GM12864 (cell line): ENCODE measurements around the gene SMPD3.

ENCODE experiments used
- DNase-seq: peaks from one replicate; pipeline ENCODE4 v3.0.0-alpha.2; 2011; ENCODE audit warnings: low read depth
- H3K4me3 ChIP-seq: 2 replicates; pipeline ENCODE4 v1.5.1; 2011; ENCODE audit warnings: mild to moderate bottlenecking, low read depth, low read length, control low read depth
- TF ChIP-seq, protein P1 (sequence below): IDR thresholded peaks from 2 replicates; pipeline ENCODE4 v1.5.1; 2011; ENCODE audit warnings: low read depth, mild to moderate bottlenecking, moderate library complexity, low read length, control low read depth, inconsistent platforms; ENCODE audit errors: missing control alignments

SMPD3 gene

DNA sequence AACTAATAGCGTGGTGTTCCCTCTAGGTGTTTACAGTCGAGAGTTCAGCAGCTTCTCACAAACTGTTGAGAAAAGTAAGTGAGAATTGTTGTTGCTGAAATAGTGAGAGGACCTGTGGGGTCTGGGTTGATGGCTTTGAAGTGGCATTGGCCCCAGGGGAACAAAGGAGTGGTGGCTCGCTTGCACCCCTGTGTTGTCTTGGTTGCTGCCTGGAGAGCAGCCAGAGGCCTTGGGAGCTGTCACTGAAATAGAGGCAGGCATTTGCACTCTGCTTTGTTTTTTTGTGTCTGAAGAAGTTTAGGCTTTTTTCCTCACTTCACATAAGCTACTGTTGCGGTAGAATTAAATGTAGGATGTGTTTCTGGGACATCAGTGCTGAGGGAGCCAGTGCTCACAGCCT is 100.7 kb downstream of the SMPD3 start:
- H3K4me3 ChIP-seq = no peak overlapping the region
- TF ChIP-seq, protein P1, sequence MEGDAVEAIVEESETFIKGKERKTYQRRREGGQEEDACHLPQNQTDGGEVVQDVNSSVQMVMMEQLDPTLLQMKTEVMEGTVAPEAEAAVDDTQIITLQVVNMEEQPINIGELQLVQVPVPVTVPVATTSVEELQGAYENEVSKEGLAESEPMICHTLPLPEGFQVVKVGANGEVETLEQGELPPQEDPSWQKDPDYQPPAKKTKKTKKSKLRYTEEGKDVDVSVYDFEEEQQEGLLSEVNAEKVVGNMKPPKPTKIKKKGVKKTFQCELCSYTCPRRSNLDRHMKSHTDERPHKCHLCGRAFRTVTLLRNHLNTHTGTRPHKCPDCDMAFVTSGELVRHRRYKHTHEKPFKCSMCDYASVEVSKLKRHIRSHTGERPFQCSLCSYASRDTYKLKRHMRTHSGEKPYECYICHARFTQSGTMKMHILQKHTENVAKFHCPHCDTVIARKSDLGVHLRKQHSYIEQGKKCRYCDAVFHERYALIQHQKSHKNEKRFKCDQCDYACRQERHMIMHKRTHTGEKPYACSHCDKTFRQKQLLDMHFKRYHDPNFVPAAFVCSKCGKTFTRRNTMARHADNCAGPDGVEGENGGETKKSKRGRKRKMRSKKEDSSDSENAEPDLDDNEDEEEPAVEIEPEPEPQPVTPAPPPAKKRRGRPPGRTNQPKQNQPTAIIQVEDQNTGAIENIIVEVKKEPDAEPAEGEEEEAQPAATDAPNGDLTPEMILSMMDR = no peak
- no peak for DNase-seq

DNA sequence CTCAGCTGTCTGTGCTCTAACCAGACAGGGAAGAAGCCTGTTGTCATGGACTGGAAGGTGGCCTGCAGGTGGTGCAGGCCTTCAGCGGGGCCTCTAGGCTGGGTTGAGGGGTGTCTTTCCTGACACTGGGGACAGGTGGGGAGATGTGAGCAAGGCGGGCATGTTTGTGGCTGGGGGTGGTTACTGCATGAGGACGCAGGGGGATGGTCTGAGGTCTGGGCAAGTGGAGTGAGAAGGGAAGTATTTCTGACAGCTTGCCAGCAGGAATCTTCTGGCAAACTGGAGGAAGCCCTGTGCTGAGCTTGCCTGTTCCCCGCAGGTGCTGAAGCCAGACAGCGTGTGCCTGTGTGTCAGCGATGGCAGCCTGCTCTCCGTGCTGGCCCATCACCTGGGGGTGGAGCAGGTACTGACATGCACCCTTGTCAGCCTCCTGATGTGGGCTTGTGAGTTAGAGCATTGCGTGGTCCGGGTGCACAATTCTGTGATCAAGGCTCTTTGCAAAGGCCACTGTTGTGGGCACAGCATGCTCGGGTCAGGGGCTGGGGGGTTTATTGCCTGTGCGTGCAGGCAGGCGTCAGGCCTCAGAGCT is 101.3 kb downstream of the SMPD3 start:
- H3K4me3 ChIP-seq = no peak overlapping the region
- TF ChIP-seq, protein P1 = no peak
- no peak for DNase-seq

DNA sequence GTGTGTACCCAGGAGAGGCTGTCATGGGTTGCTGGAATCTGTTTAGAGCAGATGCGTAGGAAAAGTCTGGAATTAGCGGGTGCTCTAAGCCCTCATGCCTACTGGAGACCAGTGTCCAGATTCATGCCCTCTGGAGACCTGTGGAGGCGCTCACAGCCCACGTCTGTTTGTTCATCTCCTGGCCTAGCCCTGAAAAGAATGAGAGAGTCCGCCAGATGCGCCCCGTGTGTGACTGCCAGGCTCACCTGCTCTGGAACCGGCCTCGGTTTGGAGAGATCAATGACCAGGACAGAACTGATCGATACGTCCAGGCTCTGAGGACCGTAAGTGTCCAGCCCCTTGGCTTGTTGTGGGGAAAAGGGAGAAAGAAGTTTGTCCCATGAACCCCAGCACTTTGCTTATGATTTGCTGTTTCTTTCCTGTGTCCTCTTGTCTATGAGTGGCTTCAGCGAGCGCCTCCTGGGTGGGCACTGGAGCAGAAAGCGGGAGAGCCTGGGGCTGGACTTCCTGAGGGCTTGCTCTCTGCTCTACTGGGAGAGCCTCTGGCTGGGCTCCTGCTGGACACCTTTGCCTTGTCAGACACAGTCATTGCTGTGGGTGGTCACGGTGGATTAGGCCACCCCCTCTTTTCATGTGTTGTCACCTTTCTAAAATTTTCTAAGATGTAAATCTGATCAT is 102.2 kb downstream of the SMPD3 start:
- TF ChIP-seq, protein P1 = no peak
- H3K4me3 ChIP-seq = no peak overlapping the region
- DNase-seq = no peak

DNA sequence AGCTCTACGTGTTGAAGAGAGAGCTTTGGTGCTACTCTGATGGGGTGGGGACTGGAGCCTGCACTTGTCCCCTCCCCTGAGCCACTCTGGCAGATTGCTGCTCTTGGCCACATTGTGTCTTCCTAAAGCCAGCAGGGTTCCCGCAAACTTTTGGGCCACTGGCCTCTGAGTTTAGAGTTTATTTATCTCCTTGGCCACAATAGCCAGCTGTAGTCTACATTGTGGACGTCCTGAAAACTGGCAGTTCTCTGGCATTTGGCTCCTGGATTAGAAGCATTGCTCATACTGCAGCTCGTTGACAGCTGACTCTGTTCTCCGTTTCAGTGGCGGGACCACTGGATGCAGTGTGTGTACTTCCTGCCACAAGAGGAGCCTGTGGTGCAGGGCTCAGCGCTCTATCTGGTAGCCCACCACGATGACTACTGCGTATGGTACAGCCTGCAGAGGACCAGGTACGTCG is 102.9 kb downstream of the SMPD3 start:
- TF ChIP-seq, protein P1 = no peak
- H3K4me3 ChIP-seq = no peak overlapping the region
- DNase-seq = no peak

DNA sequence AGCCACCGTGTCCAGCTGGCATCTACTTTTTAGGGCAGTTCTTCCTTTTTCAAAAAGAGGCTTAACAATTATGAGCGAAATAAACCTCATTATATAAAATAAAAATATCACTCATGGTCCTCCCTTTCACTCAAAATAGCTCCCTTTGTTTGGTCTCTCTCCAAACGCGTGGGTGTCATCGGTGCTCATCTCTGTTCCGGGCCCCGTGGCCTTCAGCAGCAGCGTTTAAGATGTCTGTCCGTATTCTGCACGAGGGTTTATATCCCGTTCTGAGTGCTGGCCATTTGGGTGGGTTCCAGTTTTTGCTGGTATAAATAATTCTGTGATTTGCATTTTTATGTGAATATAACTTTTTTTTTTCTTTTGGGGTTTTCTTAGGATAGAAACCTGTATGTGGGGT is 104.1 kb downstream of the SMPD3 start:
- DNase-seq = no peak
- TF ChIP-seq, protein P1 = no peak
- H3K4me3 ChIP-seq = no peak overlapping the region

DNA sequence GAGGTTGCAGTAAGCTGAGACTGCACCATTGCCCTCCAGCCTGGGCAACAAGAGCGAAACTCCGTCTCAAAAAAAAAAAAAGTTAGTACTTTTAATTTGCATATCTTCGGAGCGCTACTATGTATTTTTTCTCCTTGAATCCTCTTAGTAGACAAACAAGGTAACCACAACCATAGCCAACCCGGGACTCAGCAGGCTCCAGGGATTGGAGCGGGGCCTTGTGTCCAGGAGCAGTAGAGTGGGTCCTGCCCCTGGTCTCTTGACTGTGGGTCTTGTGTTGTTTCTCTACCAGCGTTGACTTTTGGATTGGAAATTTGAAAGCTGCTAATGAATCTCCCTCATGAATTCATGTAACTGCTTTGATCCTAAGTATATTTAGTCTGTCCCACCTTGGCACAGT is 105.2 kb downstream of the SMPD3 start:
- no peak for DNase-seq
- no peak overlapping the region for H3K4me3 ChIP-seq
- TF ChIP-seq, protein P1 = no peak

DNA sequence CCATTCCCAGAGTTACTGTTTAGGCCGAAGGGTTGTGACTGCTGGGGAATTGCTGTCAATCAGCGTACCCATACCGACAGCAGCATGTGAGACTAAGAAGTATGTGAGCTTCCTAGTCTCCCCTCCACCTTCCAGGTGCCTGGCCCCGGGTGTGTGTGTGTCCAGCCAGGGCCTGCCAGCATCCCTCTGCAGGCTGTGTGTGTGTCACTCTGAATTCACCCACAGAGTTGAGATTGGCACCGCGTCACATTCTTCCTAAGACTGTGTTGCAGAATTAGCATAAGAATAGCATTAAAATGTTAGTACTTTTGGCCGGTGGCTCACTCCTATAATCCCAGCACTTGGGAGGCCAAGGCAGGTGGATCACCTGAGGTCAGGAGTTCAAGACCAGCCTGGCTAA is 105.7 kb downstream of the SMPD3 start:
- no peak overlapping the region for H3K4me3 ChIP-seq
- no peak for DNase-seq
- TF ChIP-seq, protein P1 = no peak
